ENCODE results near the gene GCG.

DNA sequence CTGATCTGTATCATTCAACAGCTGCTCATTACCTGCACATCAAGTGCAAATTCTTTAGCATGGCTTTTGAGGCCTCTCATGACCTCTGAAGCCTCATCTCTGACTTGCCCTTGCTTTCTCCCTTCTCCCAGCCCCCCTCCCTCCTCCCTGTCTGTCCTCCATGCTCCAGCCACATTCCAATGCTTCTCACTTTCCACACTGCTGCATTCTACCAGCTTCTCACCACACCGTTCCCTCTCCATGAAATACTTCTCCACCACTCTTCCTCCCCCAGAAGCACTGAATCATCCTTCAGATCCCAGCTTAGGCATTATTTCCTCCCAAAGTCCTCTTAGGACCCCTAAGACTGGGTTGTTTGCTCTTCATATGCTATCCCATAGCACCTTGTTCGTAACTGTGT lies 26.9 kb downstream of the GCG start:
- TF ChIP-seq POLR2A (IDR thresholded peaks at IDR 0.05), result no peak
- TF ChIP-seq, protein P1, sequence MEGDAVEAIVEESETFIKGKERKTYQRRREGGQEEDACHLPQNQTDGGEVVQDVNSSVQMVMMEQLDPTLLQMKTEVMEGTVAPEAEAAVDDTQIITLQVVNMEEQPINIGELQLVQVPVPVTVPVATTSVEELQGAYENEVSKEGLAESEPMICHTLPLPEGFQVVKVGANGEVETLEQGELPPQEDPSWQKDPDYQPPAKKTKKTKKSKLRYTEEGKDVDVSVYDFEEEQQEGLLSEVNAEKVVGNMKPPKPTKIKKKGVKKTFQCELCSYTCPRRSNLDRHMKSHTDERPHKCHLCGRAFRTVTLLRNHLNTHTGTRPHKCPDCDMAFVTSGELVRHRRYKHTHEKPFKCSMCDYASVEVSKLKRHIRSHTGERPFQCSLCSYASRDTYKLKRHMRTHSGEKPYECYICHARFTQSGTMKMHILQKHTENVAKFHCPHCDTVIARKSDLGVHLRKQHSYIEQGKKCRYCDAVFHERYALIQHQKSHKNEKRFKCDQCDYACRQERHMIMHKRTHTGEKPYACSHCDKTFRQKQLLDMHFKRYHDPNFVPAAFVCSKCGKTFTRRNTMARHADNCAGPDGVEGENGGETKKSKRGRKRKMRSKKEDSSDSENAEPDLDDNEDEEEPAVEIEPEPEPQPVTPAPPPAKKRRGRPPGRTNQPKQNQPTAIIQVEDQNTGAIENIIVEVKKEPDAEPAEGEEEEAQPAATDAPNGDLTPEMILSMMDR (IDR thresholded peaks at IDR 0.05), result no peak
